ENCODE measurements around the gene LMO2. TPM values are rescaled to one million over a fixed set of nuclear protein-coding genes. Genes with fewer than 3 reads are reported as not detected.

The LMO2 gene
- total RNA-seq, 1 experiment from 2014 or later: 0.87 TPM

- Histone ChIP-seq H3K36me3 (replicated peaks; ENCODE audit: control insufficient read depth, insufficient read depth, low read length) (no peaks in the 10 kb centered on the region), H3K27me3 (ENCODE audit: control insufficient read depth, insufficient read depth, low read length) (no peaks in the 10 kb centered on the region), H3K4me3 (ENCODE audit: insufficient read depth, low read depth, low read length) (no peak overlapping the region)
- DNase-seq: no peak
Observed at GRCh38 chr11:33885338-33886005, 6.4 kb downstream of the LMO2 start.

DNA sequence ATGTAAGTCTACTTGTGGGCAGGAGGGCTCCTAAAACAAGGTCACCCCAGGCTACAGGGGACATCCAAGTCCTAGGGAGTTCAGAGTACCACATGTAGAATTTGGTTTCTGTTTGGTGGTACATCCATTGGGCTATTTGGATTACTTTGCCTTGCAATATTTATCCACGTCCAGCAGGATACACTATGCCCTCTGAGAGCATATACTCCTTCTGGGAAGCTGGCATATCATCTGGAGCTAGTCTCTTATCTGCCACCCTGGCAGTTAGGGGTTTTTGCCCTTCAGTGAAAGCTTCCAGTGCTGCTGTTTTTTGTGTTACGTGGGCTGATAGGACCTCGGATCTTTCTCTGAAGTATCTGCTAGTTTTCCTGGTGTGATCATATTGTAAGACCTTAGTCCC, 7.3 kb downstream of the LMO2 start:
- Histone ChIP-seq H3K27me3 (ENCODE audit: control insufficient read depth, insufficient read depth, low read length) (no peaks in the 10 kb centered on the region), H3K4me3 (ENCODE audit: insufficient read depth, low read depth, low read length) (no peak overlapping the region), H3K36me3 (replicated peaks; ENCODE audit: control insufficient read depth, insufficient read depth, low read length) (no peaks in the 10 kb centered on the region)
- no peak for DNase-seq

DNA sequence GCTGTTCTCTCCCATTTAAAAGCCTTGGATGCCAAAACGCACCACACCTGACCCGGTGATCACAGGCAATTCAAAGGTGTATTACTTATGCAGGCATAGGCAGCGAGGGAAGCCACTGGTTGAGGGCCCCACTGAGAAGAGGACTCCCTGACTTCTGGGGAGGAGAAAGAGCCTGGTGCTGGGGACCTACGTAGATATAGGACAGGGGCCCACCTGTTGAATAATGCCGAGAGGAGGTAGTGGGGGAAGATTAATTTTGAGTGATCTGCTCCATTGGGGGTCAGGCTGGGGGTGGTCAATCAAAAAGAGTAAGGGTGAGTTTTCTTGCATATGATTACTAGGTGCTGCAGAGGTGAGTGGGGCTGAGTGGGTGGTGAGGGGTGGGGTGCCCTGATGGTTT, 7.8 kb downstream of the LMO2 start:
- Histone ChIP-seq H3K36me3 (replicated peaks; ENCODE audit: control insufficient read depth, insufficient read depth, low read length) (no peaks in the 10 kb centered on the region), H3K4me3 (ENCODE audit: insufficient read depth, low read depth, low read length) (no peak overlapping the region), H3K27me3 (ENCODE audit: control insufficient read depth, insufficient read depth, low read length) (no peaks in the 10 kb centered on the region)
- no peak for DNase-seq

DNA sequence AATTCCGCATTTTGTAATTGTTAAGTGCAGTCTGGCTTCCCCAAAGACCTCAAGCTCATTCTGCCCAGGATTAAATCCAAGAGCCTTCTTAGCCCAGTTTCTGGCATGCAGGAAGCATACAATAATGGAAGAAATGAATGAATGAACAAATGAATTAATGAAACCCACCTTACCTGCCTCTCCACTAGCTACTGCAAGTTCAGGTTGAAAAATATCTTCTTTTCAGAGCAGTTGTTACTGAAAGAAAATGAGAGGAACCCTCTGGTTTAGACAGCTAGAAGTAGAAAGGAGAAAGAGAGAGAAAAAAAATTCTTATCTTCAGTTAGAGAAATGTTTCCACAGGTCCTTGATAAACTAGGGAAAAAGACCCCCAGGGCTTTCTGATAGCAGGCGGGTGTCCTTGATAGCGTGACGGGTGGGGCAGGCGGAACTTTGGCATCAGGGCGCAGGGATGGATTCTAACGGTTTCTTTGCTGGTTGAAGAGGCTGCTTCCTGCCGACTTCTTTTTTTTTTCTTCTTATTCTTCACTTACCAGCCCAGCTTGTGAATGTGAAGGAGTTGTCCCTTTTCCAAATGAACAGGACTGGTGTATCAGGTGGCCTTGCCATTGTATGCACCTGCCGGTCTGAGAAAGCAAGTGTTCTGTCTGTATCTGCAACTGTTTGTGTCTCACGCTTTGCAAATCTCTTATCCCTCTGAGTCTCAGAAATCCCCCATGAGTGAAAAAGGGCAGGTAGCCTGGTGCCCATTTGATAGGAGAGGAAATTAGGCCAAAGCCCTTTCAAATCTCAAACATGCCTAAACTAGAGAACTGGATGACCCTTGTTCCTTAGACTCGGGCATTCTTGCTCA, 10.0 kb downstream of the LMO2 start:
- H3K27me3 ChIP-seq (ENCODE audit: control insufficient read depth, insufficient read depth, low read length): no peaks in the 10 kb centered on the region
- no peak overlapping the region for H3K4me3 ChIP-seq (ENCODE audit: insufficient read depth, low read depth, low read length)
- DNase-seq: no peak
- no peaks in the 10 kb centered on the region for H3K36me3 ChIP-seq (replicated peaks; ENCODE audit: control insufficient read depth, insufficient read depth, low read length)

DNA sequence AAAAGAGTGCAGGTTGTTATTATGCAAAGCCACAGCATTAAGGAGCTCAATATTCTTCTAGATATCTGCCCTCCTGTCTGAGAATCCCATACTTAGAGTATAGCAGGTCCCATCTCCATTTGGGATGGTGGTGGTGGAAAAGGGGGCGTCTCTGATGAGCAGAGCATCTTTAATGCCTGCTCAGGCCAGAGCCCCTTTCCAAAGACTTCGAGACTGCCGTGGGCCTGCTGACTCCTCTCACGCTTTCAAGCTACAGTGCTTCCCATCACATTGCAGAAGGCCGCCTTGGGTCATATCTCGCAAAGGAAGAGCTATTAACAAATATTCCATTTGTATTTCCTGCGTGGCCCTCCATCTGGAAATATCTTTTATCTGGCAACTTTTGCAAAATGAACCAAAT, 10.9 kb downstream of the LMO2 start:
- DNase-seq: no peak
- H3K27me3 ChIP-seq (ENCODE audit: control insufficient read depth, insufficient read depth, low read length): no peaks in the 10 kb centered on the region
- no peaks in the 10 kb centered on the region for H3K36me3 ChIP-seq (replicated peaks; ENCODE audit: control insufficient read depth, insufficient read depth, low read length)
- H3K4me3 ChIP-seq (ENCODE audit: insufficient read depth, low read depth, low read length): no peak overlapping the region

GRCh38 chr11:33879375-33879774, 12.5 kb downstream of the LMO2 start:
- Histone ChIP-seq H3K27me3 (ENCODE audit: control insufficient read depth, insufficient read depth, low read length) (no peaks in the 10 kb centered on the region), H3K4me3 (ENCODE audit: insufficient read depth, low read depth, low read length) (no peak overlapping the region), H3K36me3 (replicated peaks; ENCODE audit: control insufficient read depth, insufficient read depth, low read length) (no peaks in the 10 kb centered on the region)
- DNase-seq: no peak

DNA sequence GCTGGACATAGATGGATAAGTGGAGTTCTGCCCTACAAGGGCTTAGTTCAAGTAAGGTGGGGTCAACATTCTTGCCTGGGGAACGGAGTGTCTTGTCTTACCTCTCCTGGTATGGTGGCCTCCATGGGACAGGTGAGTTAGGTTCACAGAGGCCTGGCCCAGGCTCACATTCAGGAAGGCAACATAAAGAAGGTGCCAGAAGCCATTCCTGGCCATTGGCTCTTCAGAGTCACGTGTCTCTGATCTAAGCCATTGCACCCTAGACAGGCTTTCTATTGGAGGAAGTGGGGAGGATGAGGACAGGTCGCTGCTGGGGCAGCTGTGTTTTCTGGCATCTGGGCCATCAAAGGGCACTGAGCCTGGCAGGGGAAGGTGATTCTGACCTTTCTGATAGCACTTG, 14.8 kb downstream of the LMO2 start:
- no peak for DNase-seq
- Histone ChIP-seq H3K27me3 (ENCODE audit: control insufficient read depth, insufficient read depth, low read length) (no peaks in the 10 kb centered on the region; the same call in 1 of the 2 replicates), H3K4me3 (ENCODE audit: insufficient read depth, low read depth, low read length) (no peak overlapping the region), H3K36me3 (replicated peaks; ENCODE audit: control insufficient read depth, insufficient read depth, low read length) (no peaks in the 10 kb centered on the region)

DNA sequence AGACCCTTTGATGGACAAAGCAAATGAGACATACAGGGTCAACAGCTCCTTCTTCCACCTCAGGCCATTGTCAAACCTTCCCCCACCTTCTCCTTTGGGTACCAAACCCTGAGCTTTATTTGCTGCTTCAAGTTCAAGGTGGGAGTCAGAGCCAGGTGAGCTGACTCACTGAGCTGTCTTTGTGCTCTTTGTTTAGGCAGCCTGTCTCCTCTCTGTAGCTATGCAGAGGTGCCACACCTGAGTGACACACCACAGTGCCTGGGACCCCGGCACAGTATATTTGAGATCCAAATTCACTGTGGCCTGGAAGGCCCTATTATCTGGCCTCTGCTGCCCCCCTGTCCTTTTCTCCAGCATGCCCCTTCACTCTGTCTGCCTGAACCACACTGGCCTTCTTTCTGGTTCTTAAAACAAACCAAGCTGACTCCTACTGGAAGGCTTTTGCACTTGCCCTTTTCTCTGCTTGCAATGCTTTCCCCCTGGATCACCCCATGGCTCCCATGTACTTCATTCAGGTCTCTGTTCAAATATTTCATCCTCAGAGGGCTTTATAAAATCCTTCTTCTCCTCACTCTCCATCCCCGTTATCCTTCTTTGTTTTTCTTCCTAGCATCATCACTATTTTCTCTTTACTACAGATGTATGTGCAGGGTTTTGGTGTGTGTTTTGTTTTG, 16.1 kb downstream of the LMO2 start:
- Histone ChIP-seq H3K36me3 (replicated peaks; ENCODE audit: control insufficient read depth, insufficient read depth, low read length) (no peaks in the 10 kb centered on the region), H3K27me3 (ENCODE audit: control insufficient read depth, insufficient read depth, low read length) (peaks cover 6% of the 10 kb centered on the region), H3K4me3 (ENCODE audit: insufficient read depth, low read depth, low read length) (no peak overlapping the region)
- no peak for DNase-seq

- H3K4me3 ChIP-seq (ENCODE audit: insufficient read depth, low read depth, low read length): no peak overlapping the region
- H3K36me3 ChIP-seq (replicated peaks; ENCODE audit: control insufficient read depth, insufficient read depth, low read length): no peaks in the 10 kb centered on the region
- peaks cover 13% of the 10 kb centered on the region for H3K27me3 ChIP-seq (ENCODE audit: control insufficient read depth, insufficient read depth, low read length)
- DNase-seq: no peak
Observed at GRCh38 chr11:33874910-33875490, 16.9 kb downstream of the LMO2 start.

DNA sequence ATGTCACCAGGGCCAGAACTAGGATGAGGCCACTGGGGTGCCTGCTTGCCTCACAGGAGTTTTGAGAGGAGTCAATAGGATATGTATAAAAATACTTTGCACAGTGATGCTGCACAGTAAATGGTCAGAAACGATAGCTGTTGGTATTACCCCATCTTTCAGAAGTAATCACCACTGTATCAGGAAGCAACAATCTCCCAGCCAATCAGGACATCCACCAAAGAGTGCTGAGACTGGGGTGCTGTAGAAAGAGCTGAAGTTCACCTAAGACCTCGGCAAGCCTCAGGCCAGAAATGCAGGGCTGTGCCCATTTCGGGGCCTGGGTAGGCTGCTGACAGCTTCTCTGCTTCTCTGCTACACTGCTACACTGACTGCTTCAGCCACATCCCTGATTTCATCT, 17.4 kb downstream of the LMO2 start:
- H3K36me3 ChIP-seq (replicated peaks; ENCODE audit: control insufficient read depth, insufficient read depth, low read length): no peaks in the 10 kb centered on the region
- no peak for DNase-seq
- H3K4me3 ChIP-seq (ENCODE audit: insufficient read depth, low read depth, low read length): no peak overlapping the region
- H3K27me3 ChIP-seq (ENCODE audit: control insufficient read depth, insufficient read depth, low read length): peaks cover 16% of the 10 kb centered on the region

- peak; percentile 85 for DNase-seq
- Histone ChIP-seq H3K27me3 (ENCODE audit: control insufficient read depth, insufficient read depth, low read length) (peaks cover 45% of the 10 kb centered on the region), H3K36me3 (replicated peaks; ENCODE audit: control insufficient read depth, insufficient read depth, low read length) (no peaks in the 10 kb centered on the region), H3K4me3 (ENCODE audit: insufficient read depth, low read depth, low read length) (peak overlapping the region; percentile 39)
Observed at GRCh38 chr11:33869481-33870422, 22.1 kb downstream of the LMO2 start.

DNA sequence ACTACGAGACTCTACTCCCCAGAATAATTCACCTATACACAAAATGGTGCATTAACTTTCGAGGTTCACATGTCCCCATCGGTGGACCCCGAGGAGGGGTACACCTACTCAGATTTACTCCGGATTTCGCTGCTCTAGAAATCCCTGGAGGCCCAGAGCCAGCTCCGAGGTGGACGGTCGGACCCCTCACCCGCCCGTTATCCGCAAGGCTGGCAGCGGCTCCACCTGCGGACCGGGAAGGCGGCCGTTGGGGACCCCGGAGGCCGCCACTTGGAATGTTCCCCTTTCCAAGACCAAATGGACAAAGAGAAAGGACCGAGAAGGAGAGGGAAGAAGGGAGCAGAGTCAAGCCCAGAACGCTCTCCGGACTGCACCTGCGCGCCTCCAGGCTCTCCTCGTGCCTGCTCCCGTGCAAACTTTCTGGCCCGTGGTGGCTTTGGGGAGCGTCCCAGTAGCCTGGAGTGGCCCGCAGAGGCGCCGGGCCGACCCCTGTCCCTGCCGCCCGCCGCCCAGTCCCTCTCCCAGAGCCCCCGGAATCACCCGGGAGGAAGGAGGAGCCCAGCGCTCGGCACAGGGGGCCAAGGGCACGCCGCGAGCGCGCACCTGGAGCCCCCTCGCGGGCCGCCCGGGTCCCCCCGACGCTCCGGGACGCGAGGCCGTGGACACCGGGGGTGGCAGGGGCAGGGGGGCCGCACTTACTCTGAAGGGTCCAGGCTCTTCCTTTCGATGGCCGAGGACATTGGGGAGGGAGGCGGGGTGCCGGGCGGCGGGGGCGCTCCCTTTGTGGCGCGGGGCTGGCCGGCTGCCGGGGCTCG, 23.0 kb downstream of the LMO2 start:
- H3K27me3 ChIP-seq (ENCODE audit: control insufficient read depth, insufficient read depth, low read length): peaks cover 45% of the 10 kb centered on the region
- H3K4me3 ChIP-seq (ENCODE audit: insufficient read depth, low read depth, low read length): peak overlapping the region; percentile 39
- H3K36me3 ChIP-seq (replicated peaks; ENCODE audit: control insufficient read depth, insufficient read depth, low read length): no peaks in the 10 kb centered on the region
- DNase-seq: peak; percentile 76

DNA sequence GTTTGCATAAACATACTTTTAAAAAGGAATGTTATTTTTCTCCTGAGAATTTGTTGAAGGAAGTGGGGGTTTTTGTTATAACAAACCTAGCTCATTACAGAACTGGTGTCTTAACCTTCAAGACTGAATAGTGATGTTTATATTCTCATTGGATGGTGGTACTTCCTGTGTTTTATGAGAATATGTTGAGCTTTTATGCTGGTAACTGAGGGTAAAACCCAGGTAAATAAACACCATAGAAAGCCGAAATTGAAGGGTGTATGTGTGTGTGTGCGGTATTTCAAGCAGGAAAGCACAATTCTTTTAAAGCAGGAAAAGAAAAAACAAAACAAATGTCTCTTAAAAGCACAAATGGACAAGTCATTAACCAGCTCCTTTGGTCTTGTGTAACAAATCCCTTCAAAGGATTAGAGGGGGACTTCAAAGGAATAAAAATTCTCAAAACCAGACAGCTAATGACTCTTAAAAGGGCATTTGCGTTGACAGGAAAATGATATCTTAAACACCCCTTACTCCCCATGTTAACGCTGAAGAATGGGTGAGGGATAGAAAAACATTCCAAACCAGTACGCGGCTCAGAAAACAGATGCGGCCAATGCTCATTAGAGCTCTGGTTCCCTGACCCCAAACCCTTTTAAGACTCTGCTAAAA, 23.8 kb downstream of the LMO2 start:
- Histone ChIP-seq H3K4me3 (ENCODE audit: insufficient read depth, low read depth, low read length) (peak overlapping the region; percentile 39; the same call in 1 of the 2 replicates), H3K36me3 (replicated peaks; ENCODE audit: control insufficient read depth, insufficient read depth, low read length) (no peaks in the 10 kb centered on the region), H3K27me3 (ENCODE audit: control insufficient read depth, insufficient read depth, low read length) (peaks cover 45% of the 10 kb centered on the region)
- DNase-seq: peak; percentile 46

Measured in H7 (cell line).